ENCODE data around the gene FOXJ3. TPM values are rescaled to one million over a fixed set of nuclear protein-coding genes. Genes with fewer than 3 reads are reported as not detected.

Gene FOXJ3
- total and polyA plus RNA-seq, 2 of the 13 experiments (the other 11 are each of a cell fraction or from before 2014, with no cell fraction given), result 16.6 to 48.5 TPM

DNA sequence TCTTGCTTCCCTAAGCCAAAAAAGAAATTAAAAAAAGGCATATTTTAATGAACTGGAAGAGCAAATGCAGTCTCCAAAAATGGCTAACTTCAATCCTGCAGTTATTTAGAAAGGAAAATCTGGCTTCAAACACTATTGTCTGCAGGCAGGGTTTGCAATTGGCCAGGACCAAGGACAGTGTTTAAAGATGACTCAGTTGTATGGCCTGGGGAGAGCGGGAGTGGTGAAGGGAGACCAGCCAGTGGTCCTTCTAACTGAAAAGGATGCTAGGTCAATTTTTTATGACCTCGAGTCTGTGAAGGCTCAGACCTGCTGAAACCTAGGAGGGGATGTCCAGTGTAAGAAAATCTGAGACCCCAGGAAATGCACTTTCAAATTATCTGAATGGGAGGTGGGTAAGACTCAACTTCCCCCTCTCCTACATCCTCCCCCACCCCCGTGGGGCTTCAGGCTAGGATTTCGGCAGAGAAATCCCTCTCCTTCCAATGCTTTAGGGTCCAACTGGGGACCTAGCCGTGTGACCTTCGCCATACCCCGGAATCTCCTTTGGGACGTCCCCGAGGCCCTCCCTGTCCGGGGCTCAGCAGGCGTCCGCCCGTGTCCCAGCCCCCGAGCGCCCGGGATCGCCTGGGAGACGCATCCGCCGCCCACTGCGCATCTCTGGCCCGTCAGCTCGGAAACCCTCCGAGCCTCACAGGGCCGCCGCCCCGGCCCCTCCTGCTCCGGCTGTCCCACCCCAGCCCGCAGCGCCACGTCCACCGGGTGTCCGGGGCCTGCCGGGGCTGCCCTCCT, 45.0 kb upstream of the FOXJ3 start:
- no TSS peak for BruUV-seq (replicated peaks)
- ATAC-seq (peak; percentile 79), DNase-seq (ENCODE audit: low spot score) (peak; percentile 15), FAIRE-seq (no peak)
- 8% methylated on average over 5 of the region's 34 CpGs for WGBS (ENCODE audit: low lambda C conversion rate)
- no peaks in the 10 kb centered on the region for H3K79me2 ChIP-seq (ENCODE audit: insufficient read depth, low read length)
- CTCF ChIA-PET (ENCODE audit: low intra/inter-chr PET ratio, low total read pairs), result no interaction called here
- POLR2A ChIA-PET, result interaction anchor here (0.6 kb wide), 1 partner anchor 44 kb away, joined by 4 read pairs; no protein-coding TSS in a partner anchor
- peak overlapping the region; percentile 66 to 79 (median 78) for H3K4me3 ChIP-seq (replicated peaks in 1 of 3; ENCODE audit: insufficient read depth in 1 of 3, low read depth in 2 of 3, low read length in 3 of 3)
- no peaks in the 10 kb centered on the region for H3K36me3 ChIP-seq (replicated peaks in 1 of 2; ENCODE audit: control insufficient read depth in 1 of 2, insufficient read depth in 2 of 2, low read length in 2 of 2)
- peak overlapping the region; percentile 98 for H3K4me2 ChIP-seq (ENCODE audit: low read depth, low read length)
- H3K4me1 ChIP-seq (ENCODE audit: insufficient read depth, low read length), result peaks cover 20% of the 10 kb centered on the region
- intact Hi-C loops (cut with micrococcal nuclease; ENCODE audit: unreplicated experiment), result no loop called here
- no peaks in the 10 kb centered on the region for H4K20me1 ChIP-seq (ENCODE audit: insufficient read depth, low read length)
- no peak overlapping the region for H3K27ac ChIP-seq (ENCODE audit: extremely low read length, insufficient read depth, low read length)
- in situ Hi-C loops (cut with HindIII; ENCODE audit: extremely low pct_ligation_motif_present, low pct_unique_long_range_greater_than_20kb), result no loop called here
- H3K27me3 ChIP-seq (ENCODE audit: control insufficient read depth in 1 of 2, insufficient read depth in 2 of 2, low read length in 2 of 2), result peaks cover 0 to 7% of the 10 kb centered on the region in 2 experiments; a peak in 2 of 5 replicates
- H2AFZ ChIP-seq (ENCODE audit: low read length), result no peak overlapping the region
- no peaks in the 10 kb centered on the region for H3K9me3 ChIP-seq (ENCODE audit: low read length)
- H3K9ac ChIP-seq (ENCODE audit: insufficient read depth, low read depth, low read length), result peak overlapping the region; percentile 18; the same call in 1 of the 2 replicates
- TF ChIP-seq MED1 (CRISPR knock-in tag; IDR thresholded peaks at IDR 0.05), result no peak
- TF ChIP-seq, protein P1, sequence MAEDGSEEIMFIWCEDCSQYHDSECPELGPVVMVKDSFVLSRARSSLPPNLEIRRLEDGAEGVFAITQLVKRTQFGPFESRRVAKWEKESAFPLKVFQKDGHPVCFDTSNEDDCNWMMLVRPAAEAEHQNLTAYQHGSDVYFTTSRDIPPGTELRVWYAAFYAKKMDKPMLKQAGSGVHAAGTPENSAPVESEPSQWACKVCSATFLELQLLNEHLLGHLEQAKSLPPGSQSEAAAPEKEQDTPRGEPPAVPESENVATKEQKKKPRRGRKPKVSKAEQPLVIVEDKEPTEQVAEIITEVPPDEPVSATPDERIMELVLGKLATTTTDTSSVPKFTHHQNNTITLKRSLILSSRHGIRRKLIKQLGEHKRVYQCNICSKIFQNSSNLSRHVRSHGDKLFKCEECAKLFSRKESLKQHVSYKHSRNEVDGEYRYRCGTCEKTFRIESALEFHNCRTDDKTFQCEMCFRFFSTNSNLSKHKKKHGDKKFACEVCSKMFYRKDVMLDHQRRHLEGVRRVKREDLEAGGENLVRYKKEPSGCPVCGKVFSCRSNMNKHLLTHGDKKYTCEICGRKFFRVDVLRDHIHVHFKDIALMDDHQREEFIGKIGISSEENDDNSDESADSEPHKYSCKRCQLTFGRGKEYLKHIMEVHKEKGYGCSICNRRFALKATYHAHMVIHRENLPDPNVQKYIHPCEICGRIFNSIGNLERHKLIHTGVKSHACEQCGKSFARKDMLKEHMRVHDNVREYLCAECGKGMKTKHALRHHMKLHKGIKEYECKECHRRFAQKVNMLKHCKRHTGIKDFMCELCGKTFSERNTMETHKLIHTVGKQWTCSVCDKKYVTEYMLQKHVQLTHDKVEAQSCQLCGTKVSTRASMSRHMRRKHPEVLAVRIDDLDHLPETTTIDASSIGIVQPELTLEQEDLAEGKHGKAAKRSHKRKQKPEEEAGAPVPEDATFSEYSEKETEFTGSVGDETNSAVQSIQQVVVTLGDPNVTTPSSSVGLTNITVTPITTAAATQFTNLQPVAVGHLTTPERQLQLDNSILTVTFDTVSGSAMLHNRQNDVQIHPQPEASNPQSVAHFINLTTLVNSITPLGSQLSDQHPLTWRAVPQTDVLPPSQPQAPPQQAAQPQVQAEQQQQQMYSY (CRISPR knock-in tag; IDR thresholded peaks at IDR 0.05), result no peak
- TF ChIP-seq ZNF484 (CRISPR knock-in tag; IDR thresholded peaks at IDR 0.05; ENCODE audit: borderline replicate concordance, low read depth), result no peak
- peak; percentile 8 for TF ChIP-seq ZNF883 (CRISPR knock-in tag; IDR thresholded peaks at IDR 0.05; ENCODE audit: not compliant biosample characterization)
- peak; percentile 51; the same call in 1 of the 2 replicates for TF ChIP-seq ATF3 (CRISPR knock-in tag; IDR thresholded peaks at IDR 0.05)
- no peak for TF ChIP-seq ZNF670 (CRISPR knock-in tag; IDR thresholded peaks at IDR 0.05; ENCODE audit: borderline replicate concordance)
- peak; percentile 81 for TF ChIP-seq FOSL2 (CRISPR knock-in tag; IDR thresholded peaks at IDR 0.05)
- 0 out of 2 replicates have a peak, but pooled peaks have one; percentile 26 for TF ChIP-seq PHF20 (CRISPR knock-in tag; IDR thresholded peaks at IDR 0.05)
- TF ChIP-seq ESRRA (CRISPR knock-in tag; IDR thresholded peaks at IDR 0.05; ENCODE audit: low read depth), result peak; percentile 5; the same call in 1 of the 2 replicates
- no peak for TF ChIP-seq HNRNPUL1 (IDR thresholded peaks at IDR 0.05; ENCODE audit: low read depth, low read length)
- 0 out of 2 replicates have a peak, but pooled peaks have one; percentile 1 for TF ChIP-seq ARNT2 (CRISPR knock-in tag; IDR thresholded peaks at IDR 0.05; ENCODE audit: low read depth)
- peak; percentile 77 for TF ChIP-seq HNRNPLL (IDR thresholded peaks at IDR 0.05; ENCODE audit: low read depth, low read length, poor library complexity, severe bottlenecking)
- TF ChIP-seq ATF5 (CRISPR knock-in tag; IDR thresholded peaks at IDR 0.05; ENCODE audit: low read depth), result no peak
- TF ChIP-seq SKI (IDR thresholded peaks at IDR 0.05; ENCODE audit: partially characterized antibody), result no peak
- TF ChIP-seq ARHGAP35 (CRISPR knock-in tag; IDR thresholded peaks at IDR 0.05; ENCODE audit: borderline replicate concordance), result no peak
- peak; percentile 94 for TF ChIP-seq MIER2 (CRISPR knock-in tag; IDR thresholded peaks at IDR 0.05)
- TF ChIP-seq ZBTB26 (CRISPR knock-in tag; IDR thresholded peaks at IDR 0.05; ENCODE audit: borderline replicate concordance), result 0 out of 2 replicates have a peak, but pooled peaks have one; percentile 14
